WERI-Rb-1 (cell line): Measurements from ENCODE around the gene VTI1A.

ENCODE experiments used
- DNase-seq: peaks from one replicate; pipeline ENCODE4 v3.0.0-alpha.2; 2020
- H3K27ac ChIP-seq: fragments of 250-450 bp; sonication (Bioruptor Pico); 2 replicates; pipeline ENCODE4 v1.5.1; 2020; ENCODE audit warnings: mild to moderate bottlenecking, moderate library complexity
- H3K27me3 ChIP-seq: fragments of 250-450 bp; sonication (Bioruptor Pico); 2 replicates; pipeline ENCODE4 v1.5.1; 2021; ENCODE audit warnings: mild to moderate bottlenecking, low read depth, moderate library complexity; ENCODE audit not compliant: insufficient read depth, severe bottlenecking
- H3K36me3 ChIP-seq: fragments of 250-450 bp; sonication (Bioruptor Pico); 2 replicates; pipeline ENCODE4 v1.5.1; 2020; ENCODE audit warnings: mild to moderate bottlenecking, moderate library complexity
- H3K4me3 ChIP-seq: 2 replicates; pipeline ENCODE4 v1.5.1; 2011; ENCODE audit warnings: low read depth, mild to moderate bottlenecking, control low read depth, low read length
- H3K9me3 ChIP-seq: fragments of 250-450 bp; sonication (Bioruptor Pico); 2 replicates; pipeline ENCODE4 v1.5.1; 2021; ENCODE audit warnings: mild to moderate bottlenecking, moderate library complexity; ENCODE audit not compliant: severe bottlenecking
- CTCF ChIP-seq: IDR thresholded peaks from 2 replicates; pipeline ENCODE4 v1.5.1; 2011; ENCODE audit warnings: low read depth, mild to moderate bottlenecking, control low read depth, inconsistent platforms, low read length

Gene VTI1A

DNA sequence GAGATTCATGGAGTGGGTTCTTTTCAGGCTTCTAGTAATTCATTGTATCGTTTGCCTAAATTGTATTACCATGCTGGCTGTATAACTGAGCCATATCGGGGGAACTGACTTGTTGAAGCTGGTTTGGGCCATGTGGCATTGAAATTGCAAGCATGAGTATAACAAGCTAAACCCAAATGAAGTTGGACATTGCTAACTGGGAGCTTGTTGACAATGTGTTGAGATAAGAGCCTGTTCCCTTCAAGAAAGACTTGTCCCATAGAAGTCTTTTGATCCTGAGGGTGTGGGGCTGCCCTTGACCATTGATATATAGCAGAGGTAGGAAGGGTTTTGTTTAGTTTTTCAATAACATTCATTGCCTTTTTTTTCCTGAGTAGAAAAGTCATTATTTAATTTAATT is 156.0 kb downstream of the VTI1A start:
- no peaks in the 10 kb centered on the region for H3K27me3 ChIP-seq
- no peak for TF ChIP-seq CTCF
- H3K27ac ChIP-seq = no peak overlapping the region
- no peaks in the 10 kb centered on the region for H3K36me3 ChIP-seq
- no peak for DNase-seq
- no peak overlapping the region for H3K4me3 ChIP-seq
- H3K9me3 ChIP-seq = no peaks in the 10 kb centered on the region

DNA sequence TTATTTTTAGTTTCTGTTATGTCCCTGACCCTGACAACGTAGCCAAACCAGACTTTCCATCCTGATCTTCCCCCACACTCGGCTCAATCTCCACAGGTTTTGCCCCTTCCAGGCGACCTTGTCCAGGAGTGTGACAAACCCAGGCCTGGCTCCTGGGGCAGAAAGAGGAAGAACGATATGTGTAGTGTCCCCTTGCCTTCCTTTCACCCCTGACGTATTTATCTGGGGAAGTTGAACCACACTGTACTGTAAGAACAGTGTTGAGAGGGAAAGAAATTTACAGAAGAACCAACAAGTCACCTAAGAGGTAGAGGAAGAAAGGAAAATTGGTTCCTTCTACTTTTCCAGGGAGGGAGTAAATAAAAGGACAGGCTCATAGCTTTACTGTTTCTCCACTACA is 158.0 kb downstream of the VTI1A start:
- H3K27me3 ChIP-seq = no peaks in the 10 kb centered on the region
- no peak for DNase-seq
- no peak overlapping the region for H3K27ac ChIP-seq
- no peaks in the 10 kb centered on the region for H3K36me3 ChIP-seq
- no peak for TF ChIP-seq CTCF
- H3K9me3 ChIP-seq = no peaks in the 10 kb centered on the region
- no peak overlapping the region for H3K4me3 ChIP-seq

DNA sequence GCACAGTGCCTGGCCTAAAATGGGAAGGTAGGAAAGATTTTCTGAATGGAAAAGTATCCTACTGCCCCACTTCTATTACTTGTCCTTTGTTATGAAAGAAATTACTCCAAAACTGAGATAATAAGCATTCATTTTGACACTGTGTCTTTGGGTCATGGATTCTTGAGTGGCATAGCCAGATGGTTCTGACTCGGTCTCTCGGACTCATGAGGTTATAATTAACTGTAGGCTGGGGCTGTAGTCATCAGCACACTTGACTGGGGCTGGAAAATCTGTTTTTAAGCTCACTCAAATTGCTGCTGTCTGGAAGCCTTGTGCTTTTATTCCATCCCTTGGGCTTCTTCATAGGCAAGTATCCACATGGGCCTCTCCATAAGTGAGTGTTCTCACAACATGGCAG is 160.5 kb downstream of the VTI1A start:
- Histone ChIP-seq H3K27me3 (no peaks in the 10 kb centered on the region), H3K36me3 (no peaks in the 10 kb centered on the region), H3K9me3 (no peaks in the 10 kb centered on the region), H3K4me3 (no peak overlapping the region), H3K27ac (no peak overlapping the region)
- TF ChIP-seq CTCF = no peak
- no peak for DNase-seq

- Histone ChIP-seq H3K27ac (no peak overlapping the region), H3K4me3 (no peak overlapping the region), H3K9me3 (peaks cover 5% of the 10 kb centered on the region), H3K36me3 (no peaks in the 10 kb centered on the region), H3K27me3 (no peaks in the 10 kb centered on the region)
- TF ChIP-seq CTCF = no peak
- DNase-seq = no peak
Observed at GRCh38 chr10:112613620-112614019, 166.6 kb downstream of the VTI1A start.

- H3K27ac ChIP-seq = no peak overlapping the region
- no peak overlapping the region for H3K4me3 ChIP-seq
- H3K27me3 ChIP-seq = no peaks in the 10 kb centered on the region
- no peak for DNase-seq
- H3K9me3 ChIP-seq = peaks cover 5% of the 10 kb centered on the region
- TF ChIP-seq CTCF = no peak
- no peaks in the 10 kb centered on the region for H3K36me3 ChIP-seq
Observed at GRCh38 chr10:112614072-112614471, 167.1 kb downstream of the VTI1A start.

- DNase-seq = no peak
- Histone ChIP-seq H3K36me3 (no peaks in the 10 kb centered on the region), H3K4me3 (no peak overlapping the region), H3K27ac (no peak overlapping the region), H3K9me3 (peaks cover 5% of the 10 kb centered on the region), H3K27me3 (no peaks in the 10 kb centered on the region)
- TF ChIP-seq CTCF = no peak
Observed at GRCh38 chr10:112614586-112614985, 167.6 kb downstream of the VTI1A start.
